Epithelial cell of proximal tubule (primary cell): ENCODE measurements around the gene LHX3. TPM values are rescaled to one million over a fixed set of nuclear protein-coding genes. Genes with fewer than 3 reads are reported as not detected.

ENCODE experiments used
- DNase-seq: peaks from one replicate; pipeline ENCODE4 v3.0.0-alpha.2; 2011; ENCODE audit warnings: low read depth
- H3K4me3 ChIP-seq: 2 replicates; pipeline ENCODE4 v1.5.1; 2011; ENCODE audit warnings: low read depth, mild to moderate bottlenecking, low read length
- total RNA-seq: library from RNA; depleted of rRNA; stranded (reverse); fragments of >200 nt; gene quantifications from 2 replicates; pipeline ENCODE4 v1.2.3, GENCODE V29; 2015
- TF ChIP-seq, protein P1 (sequence below): conservative IDR thresholded peaks from 2 replicates; pipeline ENCODE4 v1.5.1; 2012; ENCODE audit warnings: low read depth, mild to moderate bottlenecking, low read length

The LHX3 gene
- total RNA-seq, 1 donor from 2014 or later, result not detected

DNA sequence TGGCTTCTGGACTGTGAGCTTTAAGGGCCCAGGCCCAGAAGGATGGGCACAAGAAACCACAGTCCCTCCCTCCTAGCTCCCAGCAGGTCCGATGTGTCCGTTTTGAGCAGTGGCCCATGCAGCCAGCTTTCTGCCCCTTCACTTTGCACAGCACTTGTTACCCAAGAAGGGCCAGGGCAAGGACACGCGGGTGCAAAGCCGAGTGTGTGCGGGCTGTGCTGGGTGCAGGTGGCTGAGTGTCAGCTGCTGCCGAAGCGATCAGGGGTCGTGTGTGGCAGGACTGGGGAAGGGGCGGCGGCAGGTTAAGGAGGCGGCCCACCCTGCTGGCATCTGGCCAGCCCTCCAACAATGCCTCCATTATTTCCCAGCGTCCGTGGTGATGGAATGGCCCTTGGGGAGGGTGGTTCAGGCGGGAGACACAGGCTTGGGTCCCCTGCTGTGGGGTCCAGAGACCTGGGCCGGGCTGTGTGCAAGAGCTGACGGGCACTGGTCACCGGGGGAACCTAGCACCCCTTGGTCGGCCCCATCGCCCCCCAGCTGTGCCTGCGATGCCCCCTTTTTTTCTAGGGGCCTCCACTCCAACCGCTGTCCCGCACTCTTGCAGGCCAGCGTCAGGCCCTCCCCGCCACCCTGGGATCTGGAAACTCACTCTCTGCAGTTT is 653 bp downstream of the LHX3 start:
- no peak overlapping the region for H3K4me3 ChIP-seq
- no peak for DNase-seq
- TF ChIP-seq, protein P1, sequence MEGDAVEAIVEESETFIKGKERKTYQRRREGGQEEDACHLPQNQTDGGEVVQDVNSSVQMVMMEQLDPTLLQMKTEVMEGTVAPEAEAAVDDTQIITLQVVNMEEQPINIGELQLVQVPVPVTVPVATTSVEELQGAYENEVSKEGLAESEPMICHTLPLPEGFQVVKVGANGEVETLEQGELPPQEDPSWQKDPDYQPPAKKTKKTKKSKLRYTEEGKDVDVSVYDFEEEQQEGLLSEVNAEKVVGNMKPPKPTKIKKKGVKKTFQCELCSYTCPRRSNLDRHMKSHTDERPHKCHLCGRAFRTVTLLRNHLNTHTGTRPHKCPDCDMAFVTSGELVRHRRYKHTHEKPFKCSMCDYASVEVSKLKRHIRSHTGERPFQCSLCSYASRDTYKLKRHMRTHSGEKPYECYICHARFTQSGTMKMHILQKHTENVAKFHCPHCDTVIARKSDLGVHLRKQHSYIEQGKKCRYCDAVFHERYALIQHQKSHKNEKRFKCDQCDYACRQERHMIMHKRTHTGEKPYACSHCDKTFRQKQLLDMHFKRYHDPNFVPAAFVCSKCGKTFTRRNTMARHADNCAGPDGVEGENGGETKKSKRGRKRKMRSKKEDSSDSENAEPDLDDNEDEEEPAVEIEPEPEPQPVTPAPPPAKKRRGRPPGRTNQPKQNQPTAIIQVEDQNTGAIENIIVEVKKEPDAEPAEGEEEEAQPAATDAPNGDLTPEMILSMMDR, result no peak

DNA sequence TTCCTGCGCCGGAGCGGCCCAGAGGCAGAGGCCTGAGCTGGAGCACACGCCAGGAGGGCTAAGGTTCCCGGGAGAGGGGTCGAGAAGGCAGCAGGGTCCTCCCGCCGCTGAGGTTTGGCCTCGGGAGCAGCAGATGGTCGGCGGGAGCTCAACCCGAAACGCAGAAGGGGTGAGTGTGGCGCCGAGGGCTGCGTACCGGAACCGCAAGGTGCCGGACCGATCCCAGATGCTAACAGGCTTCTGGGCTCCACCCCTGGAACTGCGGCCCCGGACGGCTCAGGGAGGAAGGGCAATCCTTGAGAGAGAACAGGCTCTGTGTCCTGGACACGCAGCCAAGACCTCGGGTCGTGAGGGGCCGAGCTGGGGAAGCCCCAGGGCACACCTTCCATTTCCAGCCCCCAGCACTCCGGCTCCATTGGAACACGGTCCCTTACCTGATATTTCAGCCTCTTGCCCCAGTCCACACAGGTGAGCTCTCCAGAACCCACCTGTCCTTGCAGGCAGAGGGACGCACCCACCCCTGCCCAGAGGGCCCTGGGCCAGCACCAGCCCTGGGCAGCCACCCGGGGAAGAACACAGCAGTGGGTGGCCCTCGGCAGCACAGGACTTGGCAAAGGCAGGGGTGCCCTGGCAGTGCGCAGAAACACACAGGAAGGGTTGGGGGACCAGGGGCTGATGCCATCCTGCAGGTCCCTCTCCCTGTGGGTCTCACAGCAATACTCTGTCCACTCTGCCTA is 1.4 kb downstream of the LHX3 start:
- DNase-seq, result no peak
- no peak overlapping the region for H3K4me3 ChIP-seq
- TF ChIP-seq, protein P1, result no peak

DNA sequence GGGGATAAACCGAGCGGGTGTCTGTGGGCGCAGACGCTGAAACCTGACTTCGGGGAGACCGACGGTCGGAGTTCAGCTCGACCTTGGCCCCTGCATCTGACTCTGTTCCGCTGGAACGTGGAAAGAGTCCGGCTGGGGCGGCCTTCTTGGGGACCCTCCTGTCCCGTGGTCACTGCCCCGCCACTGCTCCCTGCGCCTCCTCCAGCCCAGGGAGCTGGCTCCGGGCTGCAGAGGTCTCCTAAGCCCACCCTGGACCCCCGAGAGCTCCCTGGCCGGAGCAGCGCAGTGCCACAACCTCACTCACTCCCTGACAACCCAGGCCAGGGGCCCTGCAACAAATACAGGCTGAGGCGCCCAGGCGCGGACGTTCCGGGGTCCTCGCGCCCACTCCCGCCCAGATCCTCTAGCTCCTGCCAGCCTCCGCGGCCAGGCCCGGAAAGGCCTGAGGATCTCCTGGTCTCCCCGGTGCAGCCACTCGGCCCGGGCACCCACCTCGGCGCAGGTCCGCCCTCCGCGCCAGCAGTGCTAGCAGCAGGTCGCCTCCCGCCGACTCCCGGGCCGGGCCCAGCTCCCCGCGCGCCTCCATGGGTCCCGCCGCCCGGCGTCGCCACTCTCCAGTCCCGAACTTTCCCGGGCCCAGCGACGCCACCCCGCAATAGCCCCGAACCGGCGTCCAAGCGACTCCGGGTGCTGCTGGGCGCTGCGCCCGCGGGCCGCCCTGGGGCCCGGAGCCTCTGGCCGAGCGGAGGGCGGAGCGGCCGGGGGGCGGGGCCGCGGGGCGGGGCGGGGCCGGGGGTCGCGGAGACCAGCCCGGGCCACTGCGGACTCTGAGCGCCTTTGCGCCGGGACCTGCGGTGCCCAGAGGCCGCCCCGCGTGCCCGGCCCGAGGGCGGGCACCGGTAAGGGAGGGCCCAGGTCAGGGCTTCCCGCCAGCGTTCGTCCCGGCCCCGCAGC is 2.2 kb downstream of the LHX3 start:
- DNase-seq, result no peak
- TF ChIP-seq, protein P1, result no peak

DNA sequence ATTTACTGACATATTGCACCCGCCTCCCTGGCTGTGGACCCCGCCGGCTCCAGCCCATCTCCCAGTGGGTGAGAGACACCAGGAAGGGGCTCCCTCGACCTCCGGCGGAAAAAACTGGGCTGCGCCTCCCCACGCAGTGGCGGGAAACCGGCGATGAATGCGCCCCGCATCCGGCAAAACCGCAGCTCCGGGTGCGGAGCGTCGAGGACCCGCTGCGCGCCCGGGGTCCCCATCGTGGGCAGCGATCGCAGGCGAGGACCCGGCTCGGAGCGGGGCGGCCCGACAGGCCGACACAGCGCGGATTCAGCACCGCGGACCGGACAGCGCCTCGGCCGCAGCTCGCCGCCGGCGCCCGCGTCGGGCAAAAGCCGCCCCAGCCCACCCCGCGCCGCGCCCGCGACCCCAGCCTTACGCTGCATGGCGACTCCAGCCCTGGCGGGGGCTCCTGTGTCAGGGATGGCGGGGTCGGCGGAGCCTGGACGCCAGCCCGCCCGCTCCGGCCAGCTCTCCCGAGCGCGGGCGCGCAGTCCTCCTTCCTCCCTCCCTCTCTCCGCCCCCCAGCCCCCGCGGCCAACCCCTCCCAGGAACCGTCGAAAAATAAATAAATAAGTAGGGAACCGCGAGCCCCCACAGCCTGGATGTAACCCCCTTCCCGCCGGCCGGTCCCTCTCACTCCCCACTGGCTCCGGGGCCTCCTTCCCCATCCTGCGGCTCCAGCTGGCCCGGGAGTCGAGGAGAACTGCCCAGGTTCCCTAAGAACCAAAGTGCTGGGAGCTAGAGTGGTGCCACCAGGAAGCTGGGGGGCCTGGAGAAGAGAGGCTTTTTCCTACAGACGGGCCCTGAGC is 3.1 kb downstream of the LHX3 start:
- TF ChIP-seq, protein P1, result no peak
- DNase-seq, result no peak
- no peak overlapping the region for H3K4me3 ChIP-seq

More for the DNA sequence above, 2.2 kb downstream of the LHX3 start:
- no peak overlapping the region for H3K4me3 ChIP-seq

DNA sequence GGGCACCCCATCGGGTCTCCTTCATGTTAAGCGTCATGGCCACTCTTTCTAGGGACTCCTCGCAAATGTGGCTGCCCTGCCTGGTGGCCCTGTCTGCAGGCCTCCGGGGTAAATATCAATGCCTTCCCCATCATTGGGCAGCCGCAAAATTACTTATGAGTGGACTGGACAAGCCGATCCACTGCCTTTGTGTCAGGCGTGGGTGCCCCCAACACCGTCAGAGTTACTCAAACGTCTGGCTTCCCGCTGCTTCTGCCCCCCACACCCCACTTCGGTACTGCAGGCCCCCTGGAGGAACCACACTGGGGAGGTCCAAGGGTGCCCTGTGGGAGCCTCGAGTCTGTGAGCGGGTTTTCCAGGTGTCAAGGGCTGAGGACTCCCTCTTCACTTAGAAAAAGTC is 3.8 kb downstream of the LHX3 start:
- no peak overlapping the region for H3K4me3 ChIP-seq
- TF ChIP-seq, protein P1, result no peak
- DNase-seq, result no peak

DNA sequence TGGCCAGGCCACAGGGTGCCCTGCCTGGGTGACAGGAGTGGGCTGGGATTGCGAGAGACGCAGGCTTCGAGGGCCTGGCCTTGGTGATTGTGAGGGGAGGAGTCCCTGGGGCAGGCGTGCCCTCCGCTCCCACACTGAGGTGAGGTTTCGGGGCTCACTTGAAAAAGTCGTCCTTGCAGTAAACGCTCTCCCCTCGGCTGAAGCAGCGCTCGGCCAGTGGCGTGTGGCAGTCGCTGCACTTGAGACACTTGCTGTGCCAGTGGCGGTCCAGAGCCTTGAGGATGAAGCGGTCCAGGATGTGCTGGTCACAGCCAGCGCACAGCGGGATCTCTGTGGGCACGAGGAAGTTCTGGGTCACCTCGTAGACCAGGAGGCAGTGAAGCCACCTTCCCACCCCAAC is 4.5 kb downstream of the LHX3 start:
- TF ChIP-seq, protein P1, result no peak
- no peak overlapping the region for H3K4me3 ChIP-seq
- DNase-seq, result no peak
